GM19397 (cell line): ENCODE data around the gene ETV6.

Experiments
- ATAC-seq: cut with Tn5 transposase; IDR thresholded peaks from one replicate; pipeline ENCODE4 v1.9.1; 2021; ENCODE audit warnings: mild to moderate bottlenecking, moderate library complexity; ENCODE audit not compliant: unreplicated experiment

Gene ETV6

GRCh38 chr12:11797317-11797913 is 147.9 kb downstream of the ETV6 start:
- ATAC-seq, result no peak

DNA sequence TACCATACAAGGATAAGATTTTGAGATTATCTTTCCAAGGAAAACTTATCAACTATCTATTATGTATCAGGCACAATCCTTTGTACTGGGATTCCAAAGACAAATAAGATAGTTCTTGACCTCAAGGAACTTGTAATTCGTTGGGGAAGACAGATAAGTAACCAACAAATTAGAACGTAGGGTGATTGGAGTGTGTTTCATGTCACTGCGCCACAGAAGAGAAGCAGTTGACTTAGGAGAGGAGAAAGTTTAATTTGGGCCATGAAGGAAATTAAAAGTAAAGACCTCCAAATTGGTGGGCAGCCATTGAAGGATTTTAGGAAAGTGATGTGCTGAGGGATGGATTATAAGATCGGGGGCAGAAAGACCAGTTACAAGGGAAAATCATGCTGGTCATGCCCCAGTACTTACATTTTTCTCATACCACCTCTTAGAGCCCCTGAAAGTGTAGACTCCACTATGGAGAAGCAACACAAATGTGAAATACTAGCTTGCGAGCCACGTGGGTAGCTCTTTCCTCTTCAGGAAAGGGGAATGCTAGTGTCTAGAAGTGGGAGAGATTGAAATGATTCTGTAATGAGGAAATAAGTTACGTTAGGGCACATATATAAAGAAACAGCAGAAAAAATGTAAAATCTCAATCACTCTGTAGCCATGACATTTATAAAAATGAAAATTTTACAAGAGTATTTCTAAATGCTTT is 148.7 kb downstream of the ETV6 start:
- no peak for ATAC-seq

DNA sequence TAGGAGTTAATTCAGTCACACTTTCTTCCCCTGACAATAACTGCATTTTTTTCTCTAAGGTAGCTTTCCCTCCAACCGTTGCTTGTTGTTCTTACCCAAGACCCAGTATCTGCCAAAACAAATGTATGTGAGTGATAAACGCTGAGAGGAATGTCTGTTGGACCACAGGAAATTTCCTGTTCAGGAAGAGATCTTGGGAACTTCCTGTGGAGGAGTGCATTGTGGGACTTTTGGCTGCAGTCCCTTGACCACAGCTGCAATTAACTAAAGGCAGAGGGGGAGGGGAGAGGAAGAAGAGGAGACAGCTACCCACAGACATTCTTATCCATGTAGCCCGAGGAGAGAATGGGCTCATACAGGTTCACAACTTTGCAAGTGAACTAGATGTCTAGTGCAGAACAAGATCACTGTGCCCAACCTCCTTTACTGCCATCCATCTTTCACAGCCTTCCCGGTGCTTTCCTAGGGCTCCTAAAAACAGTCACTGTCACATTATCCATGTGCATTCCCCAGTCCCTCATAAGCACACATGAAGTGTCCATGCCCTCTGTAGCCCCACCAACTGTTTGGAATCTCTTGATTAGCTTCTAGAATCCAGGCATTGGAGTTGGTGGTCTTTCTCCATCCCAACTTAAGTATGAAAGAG is 149.5 kb downstream of the ETV6 start:
- no peak for ATAC-seq

- ATAC-seq, result no peak
These were observed 150.0 kb downstream of the ETV6 start for GRCh38 chr12:11799502-11799873.

DNA sequence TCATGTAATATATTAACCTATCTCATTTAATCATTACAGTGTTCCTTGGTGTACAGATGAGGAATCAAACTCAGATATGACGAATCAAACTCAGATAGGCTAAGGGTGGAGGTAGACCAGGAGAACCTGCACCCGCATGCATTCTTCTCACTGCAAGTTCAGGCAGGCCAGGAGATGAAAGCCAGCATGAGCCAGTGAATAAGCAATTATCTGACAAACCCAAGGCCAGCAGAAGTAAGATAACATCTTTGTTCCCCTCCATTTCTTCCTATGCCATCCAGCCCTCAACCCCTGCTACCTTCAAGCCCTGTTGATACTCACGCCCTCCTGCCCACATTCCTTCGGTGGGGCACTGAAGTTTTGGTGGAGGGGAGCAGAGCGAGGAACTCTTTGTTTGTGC is 152.2 kb downstream of the ETV6 start:
- no peak for ATAC-seq

GRCh38 chr12:11804130-11804529 is 154.7 kb downstream of the ETV6 start:
- ATAC-seq, result no peak

DNA sequence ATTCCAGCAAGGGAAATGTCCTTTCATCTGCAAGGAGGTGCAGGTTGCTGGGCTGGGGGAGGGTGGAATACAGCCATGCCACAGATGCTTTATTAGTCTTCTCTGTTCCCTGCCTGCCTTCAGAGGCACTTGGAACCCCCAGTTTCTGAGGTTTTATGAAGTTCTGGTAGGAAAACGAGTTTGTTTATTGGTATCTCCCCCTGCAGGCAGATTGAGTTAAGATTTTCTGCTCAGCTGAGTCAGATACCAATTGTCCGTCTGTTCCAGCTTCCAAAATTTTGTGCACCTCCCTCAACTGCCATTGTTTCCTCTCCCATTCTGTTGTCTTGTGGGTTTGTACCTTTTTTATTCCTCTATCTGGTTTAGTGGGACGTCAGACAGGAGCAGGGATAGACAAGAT is 155.6 kb downstream of the ETV6 start:
- no peak for ATAC-seq

- no peak for ATAC-seq
These were observed 156.2 kb downstream of the ETV6 start for GRCh38 chr12:11805680-11806079.

DNA sequence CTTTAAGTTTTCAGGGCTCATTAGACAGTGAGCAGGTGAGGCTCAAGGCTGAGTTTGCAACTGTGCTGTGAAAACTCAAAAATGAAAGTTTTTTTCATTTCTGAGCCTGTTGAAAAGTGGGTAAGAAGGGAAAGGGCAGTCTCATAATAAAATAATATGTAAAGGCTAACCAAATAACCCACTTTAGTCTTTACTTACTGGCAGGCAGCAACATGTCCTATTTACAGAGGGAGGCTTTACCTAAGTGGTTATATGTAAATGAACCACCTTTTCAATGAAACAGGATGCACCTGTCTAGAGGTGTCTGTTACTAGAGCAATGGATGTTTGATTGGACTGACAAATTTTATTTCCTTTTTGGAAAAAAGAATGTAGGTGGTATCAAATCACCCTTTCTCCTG is 158.0 kb downstream of the ETV6 start:
- no peak for ATAC-seq

- no peak for ATAC-seq
These were observed 159.5 kb downstream of the ETV6 start for GRCh38 chr12:11808931-11809330.

DNA sequence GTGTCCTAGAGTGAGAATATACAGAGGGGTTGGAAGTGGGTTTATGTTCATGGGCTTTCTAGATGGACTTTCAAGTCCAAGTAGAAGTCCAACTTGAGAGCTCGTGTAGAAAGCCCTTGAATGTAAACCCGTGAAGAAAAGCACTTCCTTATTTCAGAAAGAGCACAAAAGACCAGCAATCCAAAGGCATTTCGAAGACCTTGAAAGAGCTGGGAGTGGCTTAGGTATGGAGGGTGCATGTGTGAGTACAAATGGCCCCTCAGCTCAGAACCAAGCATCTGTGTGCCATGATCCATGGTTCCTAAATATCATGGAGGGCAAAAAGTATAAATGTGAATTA is 160.7 kb downstream of the ETV6 start:
- ATAC-seq, result no peak

DNA sequence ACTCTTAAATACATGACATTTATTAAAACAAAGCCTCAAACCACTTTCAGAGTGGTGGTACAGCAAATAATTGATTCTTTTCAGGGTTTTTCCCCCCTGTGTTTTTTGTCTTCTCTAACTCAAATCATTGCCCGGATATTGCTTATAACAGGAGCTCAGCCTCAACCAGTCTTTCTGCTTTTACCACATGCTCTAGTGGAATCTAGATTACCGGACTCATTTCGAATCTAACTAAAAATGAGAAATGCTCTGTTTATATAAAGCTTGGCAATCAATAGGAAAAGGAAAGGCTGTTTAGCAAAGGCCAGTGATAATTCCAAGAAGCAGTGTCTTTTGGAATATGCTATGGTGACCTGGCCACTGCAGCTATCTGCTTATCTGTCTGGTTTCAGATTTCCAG is 161.5 kb downstream of the ETV6 start:
- no peak for ATAC-seq

- no peak for ATAC-seq
These were observed 162.7 kb downstream of the ETV6 start for GRCh38 chr12:11812241-11812585.

DNA sequence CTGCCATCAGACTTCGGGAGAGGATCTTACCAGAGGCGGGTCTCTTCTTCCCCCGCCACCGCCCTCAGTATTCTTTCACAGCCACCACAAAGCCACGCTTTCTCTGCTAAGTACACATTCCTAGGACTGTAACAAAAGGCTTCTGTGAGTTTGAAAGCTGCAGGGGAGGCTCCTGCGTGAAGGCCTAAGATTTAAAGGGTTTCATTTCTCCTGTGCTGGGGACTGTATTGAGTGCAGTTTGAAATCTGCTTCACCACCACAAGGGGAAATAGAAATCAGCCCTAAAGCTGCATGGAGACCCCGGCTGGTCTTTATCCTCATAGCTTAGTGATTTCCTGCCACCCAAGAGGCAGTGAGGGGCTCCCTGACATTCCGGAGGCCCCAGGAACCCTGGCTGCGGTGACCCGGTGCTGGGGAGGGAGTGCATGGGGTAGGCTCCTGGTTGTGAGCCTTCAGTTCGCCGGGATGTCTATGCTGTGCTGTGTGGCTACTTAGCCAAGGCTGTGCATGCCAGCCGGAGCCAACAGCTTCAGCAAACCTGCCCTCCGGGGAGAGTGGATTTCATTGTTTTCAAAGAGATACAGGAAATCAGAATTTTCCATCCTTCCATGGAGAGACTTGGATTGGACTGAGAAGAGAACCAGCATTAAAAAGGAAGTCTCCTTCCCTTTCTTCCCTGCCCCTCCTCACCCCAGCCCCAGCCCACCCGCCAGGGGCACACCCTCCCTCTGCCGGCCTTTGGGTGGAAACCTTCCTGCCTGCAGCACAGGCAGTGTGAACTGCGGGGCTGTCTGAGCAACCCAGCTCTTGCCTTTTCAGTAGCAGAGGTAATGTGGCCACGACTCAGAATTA is 163.3 kb downstream of the ETV6 start:
- peak; percentile 77 for ATAC-seq

- ATAC-seq, result no peak
These were observed 164.0 kb downstream of the ETV6 start for GRCh38 chr12:11813438-11813813.

GRCh38 chr12:11814374-11814773 is 164.9 kb downstream of the ETV6 start:
- ATAC-seq, result no peak

DNA sequence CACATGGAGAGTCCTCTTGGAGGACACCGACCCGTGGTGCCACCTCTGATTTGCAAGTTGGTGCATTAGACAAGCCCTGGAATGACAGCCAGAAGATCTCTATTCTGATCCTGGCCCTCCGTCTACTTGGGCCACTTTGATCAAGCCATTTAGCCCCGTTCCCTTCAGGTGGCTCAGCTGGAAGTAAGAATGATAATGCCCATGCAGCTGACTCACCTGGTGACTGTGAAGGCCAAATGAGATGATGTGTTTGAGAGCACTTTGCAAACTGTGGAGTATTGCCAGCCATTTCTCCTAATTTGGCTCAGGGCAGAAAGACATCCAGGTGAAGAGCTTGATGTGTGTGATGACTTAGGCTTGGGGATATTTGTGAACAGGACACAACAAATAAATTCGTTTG is 165.9 kb downstream of the ETV6 start:
- no peak for ATAC-seq

DNA sequence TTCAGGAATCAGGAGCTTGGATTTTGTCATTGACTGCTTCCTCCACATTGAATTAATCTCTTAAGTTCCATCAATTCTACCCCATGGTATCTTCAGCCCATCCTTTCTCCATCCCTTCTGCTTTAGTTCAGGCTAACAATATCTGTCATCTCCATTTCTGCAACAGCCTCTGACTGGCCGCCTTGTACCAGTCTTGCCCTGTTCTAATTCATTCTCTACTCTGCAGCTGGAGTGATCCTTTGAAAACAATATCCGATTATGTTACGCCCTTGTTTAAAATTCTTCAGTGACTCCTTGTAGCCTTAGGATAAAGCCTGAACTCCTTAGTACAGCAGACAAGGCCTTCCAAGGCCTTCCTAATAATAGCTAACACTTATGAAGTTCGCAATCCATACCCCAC is 170.2 kb downstream of the ETV6 start:
- no peak for ATAC-seq

DNA sequence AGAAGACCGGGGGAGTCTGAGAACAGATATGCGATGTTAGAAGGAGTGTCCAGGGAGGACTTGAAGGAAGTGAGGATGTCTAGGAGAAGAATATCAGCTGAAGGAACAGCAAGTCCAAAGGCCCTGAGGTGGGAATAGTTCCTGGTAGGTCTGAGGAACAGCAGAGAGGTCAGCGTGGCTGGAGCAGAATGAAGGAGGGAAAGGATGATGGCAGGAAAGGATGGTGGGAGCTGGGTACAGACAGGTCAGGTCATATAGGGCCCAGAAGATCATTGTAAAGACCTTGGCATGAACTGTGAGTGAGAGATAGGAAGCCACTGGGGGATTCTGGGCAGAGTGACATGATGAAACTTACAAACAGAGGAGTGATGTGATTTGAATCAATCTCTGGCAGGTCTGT is 171.0 kb downstream of the ETV6 start:
- ATAC-seq, result no peak

DNA sequence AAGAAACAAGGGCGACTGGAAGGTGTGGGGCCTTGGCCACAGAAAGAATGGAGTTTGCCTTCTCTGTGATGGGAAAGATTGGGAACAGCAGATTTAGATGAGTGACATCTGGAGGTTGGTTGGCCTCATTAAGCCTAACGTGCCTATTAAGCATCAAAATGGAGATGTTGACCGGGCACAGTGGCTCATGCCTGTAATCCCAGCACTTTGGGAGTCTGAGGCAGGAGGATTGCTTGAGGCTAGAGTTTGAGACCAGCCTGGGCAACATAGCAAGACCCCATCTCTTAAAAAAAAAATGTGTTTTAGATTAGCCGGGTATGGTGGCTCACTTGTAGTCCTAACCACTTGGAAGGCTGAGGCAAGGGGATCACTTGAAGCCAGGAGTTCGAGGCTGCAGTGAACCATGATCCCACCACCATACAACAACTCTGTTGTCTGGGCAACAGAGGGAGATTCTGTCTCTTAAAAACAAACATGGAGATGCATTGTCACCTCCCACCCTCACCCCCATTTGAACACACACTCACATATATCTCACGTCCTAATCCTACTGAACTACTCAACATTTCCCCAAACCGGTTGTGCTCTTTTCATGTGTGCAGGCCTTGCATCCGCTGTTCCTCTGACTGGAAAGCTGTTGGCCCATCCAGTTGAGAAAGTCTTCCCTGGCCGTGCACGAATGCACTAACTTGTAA is 172.1 kb downstream of the ETV6 start:
- ATAC-seq, result no peak

GRCh38 chr12:11822081-11822834 is 172.8 kb downstream of the ETV6 start:
- peak; percentile 43 for ATAC-seq
